Daoy (cell line): ENCODE results near the gene DIP2C. TPM values are rescaled to one million over a fixed set of nuclear protein-coding genes. Genes with fewer than 3 reads are reported as not detected.
"Not testable (repeated sequence)": the region's sequence is repeated elsewhere in the genome, so short reads cannot be mapped to it uniquely, and the experiment has no call there.

Experiments used
- DNase-seq: peaks from one replicate; pipeline ENCODE4 v3.0.0-alpha.2; 2015; ENCODE audit warnings: low read depth
- total RNA-seq: library from RNA; depleted of rRNA; stranded (reverse); fragments of >200 nt; shearing (Covaris generic); gene quantifications from 2 replicates; pipeline ENCODE4 v1.2.3, GENCODE V29; 2014

Gene DIP2C
- total RNA-seq, 1 experiment from 2014 or later: 2.7 TPM

DNA sequence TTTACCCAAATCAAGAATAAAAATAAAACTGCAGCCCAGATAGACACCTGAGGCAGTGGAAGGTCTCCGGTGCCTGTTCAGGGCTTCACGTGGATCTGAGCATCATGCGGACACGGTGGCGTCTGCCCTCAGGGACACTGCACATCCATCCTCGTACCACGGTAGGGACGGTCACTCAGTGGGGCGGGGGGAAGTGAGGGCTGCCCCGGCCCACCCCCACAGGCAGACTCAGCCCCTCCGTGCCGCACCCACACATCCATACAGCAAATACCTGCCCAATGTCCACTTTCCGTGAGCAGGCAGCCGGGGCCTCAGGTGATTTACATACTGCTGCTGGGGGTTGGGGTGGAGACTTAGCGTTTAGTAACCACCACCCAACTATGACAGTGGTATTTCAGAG is 207.8 kb downstream of the DIP2C start:
- DNase-seq: no peak

DNA sequence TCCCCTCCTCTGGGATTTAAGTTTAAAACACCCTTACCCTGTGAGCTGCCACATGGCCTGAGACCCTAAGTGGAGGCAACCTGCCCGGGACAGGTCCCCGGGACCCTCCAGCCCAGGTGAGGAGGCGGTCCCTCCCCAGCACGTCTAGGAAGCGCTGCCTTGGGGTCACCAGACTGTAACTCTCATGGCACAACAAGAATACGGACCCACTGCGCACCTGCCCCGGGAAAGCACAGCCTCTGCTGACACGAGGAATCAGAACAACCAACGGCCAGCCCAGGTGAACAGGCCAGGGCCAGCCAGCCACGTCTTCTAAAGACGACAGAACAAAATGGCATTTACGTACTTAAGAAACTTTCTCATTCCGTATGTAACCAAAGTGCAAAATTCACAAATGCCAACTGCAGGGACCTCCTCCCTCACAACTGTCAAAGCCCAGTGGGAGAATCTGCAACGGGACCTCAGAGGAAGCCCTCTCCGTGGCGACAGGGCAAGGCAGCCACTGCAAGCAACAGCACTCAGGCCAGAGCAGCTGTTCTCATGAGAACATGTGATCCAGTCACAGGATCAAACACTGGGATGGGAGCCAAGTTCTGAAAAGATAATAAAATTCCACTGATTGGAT is 208.4 kb downstream of the DIP2C start:
- DNase-seq: no peak

DNA sequence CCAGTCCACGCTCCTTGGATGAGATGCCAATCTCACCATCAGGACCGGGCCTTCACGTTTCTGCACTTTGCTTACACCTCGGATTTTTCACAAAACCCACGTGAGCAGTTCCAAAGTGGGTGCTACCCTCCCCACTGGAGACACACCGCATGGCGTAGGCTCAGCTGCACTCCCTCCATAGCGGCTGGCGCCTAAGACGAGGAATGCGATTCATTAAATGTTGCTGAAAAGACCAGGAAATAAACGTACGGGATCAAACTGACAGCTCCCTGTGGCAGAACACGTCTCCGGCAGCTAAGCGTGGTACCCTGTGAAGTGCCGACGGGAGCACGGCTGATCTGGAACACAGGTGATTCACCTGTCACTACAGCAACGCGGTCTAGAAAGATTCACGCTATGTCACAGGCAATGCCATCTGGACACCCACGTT is 209.0 kb downstream of the DIP2C start:
- DNase-seq: no peak

DNA sequence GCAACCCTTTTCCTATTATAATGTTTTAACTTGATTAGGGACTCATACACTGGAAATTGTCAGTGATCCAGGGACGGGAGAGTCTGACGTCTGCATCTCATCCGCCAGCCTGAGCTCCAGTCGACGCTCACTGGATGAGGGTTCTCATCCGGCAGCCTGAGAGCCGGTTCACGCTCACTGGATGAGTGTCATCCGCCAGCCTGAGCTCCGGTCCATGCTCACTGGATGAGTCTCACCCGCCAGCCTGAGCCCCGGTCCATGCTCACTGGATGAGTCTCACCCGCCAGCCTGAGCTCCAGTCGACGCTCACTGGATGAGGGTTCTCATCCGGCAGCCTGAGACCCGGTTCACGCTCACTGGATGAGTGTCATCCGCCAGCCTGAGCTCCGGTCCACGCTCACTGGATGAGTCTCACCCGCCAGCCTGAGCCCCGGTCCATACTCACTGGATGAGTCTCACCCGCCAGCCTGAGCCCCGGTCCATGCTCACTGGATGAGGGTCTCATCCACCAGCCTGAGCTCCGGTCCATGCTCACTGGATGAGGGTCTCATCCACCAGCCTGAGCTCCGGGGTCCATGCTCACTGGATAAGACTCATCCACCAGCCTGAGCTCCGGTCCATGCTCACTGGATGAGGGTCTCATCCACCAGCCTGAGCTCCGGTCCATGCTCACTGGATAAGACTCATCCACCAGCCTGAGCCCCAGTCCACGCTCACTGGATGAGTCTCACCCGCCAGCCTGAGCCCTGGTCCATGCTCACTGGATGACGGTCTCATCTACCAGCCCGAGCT is 209.6 kb downstream of the DIP2C start:
- not testable (repeated sequence) for DNase-seq

DNA sequence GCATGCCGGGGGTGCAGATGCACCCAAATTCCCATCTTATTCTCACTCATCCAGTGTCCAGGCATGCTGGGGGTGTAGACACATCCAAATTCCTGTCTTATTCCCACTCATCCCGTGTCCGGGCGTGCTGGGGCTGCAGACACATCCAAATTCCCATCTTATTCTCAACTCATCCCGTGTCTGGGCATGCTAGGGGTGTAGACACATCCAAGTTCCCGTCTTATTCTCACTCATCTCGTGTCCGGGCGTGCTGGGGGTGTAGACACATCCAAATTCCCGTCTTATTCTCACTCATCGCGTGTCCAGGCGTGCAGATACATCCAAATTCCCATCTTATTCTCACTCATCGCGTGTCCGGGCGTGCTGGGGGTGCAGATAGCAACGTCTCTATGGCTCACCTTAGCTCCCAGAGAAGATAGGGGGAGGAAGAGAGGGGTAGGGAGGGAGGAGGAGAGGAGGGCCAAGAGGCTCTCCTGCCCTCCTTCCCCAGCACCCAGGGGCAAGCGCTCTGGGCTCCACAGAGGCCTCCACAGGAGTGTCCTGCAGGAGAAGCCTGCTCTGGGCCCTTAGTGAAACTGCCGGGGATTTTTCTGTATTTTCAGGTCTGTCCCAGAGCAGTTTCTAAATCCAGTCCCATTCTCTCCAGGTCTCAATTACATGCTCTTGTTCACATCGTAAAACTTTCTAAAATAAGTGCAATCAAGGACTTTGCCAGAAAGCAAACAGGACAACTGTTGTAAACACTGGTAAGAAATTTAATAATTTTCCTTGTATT is 210.8 kb downstream of the DIP2C start:
- DNase-seq: no peak

DNA sequence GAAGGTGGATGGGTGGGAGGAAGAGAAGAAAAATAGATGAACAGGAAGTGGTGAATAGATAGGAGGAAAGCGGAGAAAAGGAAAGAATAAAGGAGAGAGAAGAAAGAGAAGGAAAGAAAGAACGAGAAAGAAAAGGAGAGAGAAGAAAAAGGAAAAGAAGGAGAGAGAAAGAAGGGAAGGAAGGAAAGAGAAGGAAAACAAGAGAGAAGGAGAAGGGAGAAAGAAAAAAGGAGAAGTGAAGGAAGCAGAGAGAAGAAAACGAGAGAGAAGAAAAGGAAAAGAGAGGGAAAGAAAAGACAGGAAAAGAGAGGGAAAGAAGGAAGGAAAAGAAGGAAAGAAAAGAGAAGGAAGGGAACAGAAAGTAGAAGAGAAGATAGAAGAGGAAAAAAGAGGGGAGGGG is 211.8 kb downstream of the DIP2C start:
- no peak for DNase-seq

DNA sequence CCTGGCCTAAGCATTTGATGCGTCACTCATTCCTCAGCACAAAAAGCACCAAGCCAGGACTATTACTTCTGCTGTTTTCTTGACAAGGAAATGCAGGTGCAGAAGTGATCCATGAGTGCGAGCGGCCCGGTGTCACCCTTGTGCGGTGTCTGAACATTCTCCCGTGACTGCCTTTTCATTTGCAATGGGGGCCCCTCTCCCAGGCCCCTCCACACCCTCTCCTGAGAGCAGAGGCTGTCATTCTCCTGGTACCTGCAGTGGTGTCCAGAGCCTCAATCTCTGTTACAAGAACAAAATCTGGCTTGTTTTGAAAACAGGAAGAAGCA is 213.1 kb downstream of the DIP2C start:
- no peak for DNase-seq

DNA sequence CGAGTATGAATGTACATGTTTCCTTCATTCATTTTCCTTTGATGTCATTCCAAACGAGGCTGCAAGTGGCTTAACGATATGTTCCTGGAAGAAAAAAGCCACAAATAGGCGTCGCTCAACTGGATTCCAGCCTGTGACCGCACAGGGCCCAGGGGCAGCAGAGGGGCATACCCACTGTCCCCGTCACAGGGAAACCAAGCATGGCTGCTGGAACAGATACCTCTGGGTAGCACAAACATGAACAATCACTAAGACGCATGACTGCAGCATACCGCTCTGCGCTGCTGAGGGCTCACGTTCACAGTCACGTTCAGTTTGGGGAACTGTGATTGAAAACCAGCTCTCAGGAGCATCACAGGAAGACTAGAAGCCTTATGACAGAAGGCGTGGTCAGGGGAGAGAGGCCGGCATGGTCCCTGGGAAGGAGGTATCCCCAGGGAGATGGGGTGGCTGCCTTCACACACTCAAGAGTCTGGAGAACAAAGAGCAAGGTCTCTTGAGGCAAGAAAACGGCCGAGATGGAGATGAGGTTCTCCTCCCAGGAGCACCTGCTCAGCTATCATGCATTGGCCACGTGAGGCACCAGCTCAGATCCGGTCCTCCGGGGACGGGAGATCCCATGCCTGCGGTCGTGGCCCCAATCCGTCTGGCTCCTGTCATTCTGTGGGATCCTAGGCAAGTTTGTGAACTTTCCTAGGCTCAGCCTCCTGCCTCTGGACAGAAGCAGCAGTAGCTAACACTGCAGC is 213.6 kb downstream of the DIP2C start:
- no peak for DNase-seq

DNA sequence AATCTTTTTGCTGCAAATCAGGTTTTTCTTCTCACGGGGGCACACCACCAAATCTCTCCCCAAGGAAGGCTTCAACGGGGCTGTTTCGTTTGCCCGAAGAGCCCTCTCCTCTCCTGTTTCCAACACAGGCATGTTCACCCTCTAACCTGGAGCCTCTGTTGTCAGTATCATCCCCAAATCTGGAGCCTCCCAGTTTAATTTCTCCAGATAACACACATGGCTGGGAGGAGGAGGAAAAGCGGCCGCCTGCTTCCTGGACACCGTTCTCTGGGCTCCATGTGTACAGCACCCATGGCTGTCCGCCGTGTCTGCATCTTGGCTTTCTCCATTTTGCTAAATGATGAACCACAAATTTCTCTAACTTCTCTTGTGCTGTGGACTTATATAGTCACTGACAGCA is 214.5 kb downstream of the DIP2C start:
- no peak for DNase-seq

DNA sequence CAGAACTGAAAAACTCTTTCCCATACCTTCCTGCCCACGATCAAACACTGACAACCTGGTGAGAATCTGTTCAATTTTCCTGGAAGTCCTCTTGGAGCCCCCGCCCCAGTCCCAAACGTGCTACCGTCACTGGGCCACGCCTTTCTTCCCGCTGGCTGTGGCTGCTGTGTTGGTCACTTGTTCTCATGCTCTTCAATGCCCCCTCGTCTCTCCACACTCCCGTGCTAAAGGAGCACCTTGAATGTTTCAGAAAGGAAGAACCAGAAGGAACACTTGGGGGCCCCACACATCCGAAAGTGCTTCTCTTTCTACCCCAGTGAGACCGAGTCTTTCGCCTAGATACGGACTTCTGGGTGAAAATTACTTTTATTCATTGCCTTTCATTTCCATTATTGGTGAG is 215.1 kb downstream of the DIP2C start:
- DNase-seq: no peak

DNA sequence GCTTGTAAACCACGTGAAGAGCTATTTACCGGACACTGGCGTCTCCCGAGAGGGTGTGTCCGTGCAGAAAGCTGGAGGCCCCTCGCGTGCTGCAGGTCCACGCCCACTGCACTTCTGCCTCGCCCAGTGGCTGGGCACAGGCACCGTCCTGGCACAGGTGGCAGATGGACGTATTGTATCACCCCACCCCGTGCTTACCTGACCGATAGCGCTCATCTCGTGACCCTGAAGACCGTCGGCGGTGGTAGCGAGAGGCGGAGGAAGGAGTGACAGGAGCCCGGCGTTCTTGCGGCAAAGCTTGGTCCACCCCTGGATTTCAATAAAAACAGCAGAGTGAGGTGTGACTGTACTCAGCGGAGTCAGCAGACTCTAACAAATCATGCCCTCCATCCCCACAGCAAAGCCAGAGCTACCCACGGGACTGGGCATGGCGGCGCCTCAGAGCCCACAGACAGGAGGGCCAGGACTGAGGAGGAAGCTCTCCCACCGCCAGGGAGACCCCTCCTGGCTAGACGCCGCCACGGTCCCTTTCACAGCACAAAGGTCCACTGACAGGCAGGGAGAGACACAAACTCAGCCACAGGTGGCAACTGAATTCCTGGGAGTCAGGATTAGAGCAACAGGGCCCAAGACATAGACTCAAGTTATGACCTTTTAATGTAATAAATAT is 217.1 kb downstream of the DIP2C start:
- no peak for DNase-seq

DNA sequence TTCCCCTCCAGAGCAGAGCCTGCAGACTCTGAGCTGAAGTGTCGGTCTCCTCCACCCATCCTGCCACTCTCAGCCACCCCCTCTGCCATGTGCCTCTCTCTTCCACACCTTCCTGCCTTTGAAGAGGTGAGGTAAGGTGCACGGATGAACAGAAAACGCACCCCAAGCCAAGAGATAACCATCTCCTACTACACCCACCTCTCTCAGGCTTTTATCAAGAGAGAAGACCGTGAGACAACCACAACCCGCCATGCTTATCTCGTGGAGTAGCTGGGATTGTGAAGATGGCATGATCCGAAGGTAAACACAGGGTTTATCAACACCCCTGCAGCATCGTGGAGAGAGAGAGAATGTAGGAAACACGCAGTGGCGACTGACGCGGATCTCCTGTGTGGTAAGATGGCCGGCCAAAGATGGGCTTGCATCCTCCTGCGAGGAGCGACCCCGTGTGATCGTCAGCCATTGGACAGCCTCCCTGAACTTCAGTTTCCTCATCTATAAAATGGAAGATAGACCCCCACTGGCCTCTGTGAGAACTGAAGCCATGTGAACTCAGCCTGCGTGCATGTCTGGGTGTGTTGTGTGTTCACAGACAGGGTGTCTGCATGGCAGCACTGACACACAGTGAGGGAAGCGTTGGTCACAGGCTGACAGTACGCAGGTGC is 219.0 kb downstream of the DIP2C start:
- no peak for DNase-seq

DNA sequence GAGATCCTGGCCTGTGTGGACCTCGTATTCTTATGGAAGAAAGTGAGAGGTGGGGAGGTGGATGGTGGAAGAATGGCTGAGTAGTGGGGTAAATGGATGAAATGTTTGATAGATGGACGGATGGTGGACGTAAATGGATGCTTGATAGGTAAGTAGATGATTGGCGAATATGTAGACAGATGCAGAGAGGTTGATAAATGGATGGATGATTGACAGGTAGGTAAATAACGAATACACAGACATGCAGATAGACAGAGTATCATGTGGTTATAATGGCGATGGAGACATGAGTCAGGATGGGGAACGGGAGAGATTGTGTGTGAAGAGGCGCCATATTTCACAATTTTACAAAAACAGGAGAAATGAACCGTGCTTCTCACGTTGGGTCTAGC is 219.5 kb downstream of the DIP2C start:
- no peak for DNase-seq

DNA sequence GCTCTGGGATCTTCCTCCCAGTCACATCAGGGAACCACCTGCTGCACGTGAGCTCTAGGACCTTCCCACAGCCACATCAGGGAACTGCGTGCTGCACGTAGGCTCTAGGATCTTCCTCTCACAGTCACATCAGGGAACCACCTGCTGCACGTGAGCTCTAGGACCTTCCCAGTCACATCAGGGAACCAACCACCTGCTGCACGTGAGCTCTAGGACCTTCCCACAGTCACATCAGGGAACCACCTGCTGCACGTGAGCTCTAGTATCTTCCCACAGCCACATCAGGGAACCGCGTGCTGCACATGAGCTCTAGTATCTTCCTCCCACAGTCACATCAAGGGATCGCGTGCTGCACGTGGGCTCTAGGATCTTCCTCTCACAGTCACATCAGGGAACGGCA is 229.7 kb downstream of the DIP2C start:
- DNase-seq: no peak

DNA sequence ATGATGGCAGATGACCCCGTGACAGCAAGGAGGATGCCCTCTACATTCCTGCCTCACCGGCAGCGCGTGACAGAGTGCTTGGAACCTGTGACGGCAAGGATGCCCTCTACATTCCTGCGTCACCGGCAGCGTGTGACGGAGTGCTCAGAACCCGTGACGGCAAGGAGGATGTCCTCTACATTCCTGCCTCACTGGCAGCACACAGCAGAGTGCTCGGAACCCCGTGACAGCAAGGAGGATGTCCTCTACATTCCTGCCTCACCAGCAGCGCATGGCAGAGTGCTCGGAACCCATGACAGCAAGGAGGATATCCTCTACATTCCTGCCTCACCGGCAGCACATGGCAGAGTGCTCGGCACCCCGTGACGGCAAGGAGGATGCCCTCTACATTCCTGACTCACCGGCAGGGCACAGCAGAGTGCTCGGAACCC is 231.0 kb downstream of the DIP2C start:
- no peak for DNase-seq

DNA sequence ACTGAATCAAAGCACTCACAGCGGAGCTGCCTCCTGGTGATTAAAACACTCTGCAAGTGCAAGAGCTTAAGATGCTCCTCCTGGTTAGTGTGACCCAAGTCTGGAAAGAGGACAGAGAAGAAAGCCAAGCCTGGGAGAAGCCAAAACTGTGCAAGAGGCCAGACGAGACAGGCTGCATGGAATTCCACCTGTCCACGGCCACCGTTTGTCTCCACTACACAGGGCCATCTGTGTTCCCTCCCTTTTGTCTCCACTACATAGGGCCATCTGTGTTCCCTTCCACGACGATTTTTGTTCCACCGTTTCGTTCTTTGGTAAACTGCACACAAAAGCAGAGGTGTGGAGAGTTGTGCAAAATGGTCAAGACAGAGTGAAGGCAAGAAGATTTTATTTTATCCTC is 233.0 kb downstream of the DIP2C start:
- no peak for DNase-seq

DNA sequence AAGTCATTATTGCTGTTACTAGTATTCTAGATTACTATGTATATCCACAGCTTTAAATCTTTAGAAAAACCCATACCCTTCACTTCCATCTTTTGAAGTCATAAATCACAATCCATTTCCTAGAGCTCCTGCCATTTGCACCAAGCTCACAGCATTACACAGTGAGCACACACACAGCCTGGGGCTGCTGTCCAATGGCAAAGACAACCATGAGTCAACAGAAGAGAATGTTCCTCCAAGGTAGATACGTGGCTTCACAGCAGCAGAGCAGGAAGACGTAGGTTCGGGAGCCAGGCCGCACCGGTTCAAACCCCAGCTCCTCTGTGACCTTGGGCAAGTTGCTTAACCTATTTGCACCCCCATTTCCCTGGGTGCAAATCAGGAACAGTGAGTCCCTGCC is 234.6 kb downstream of the DIP2C start:
- DNase-seq: peak; percentile 87

DNA sequence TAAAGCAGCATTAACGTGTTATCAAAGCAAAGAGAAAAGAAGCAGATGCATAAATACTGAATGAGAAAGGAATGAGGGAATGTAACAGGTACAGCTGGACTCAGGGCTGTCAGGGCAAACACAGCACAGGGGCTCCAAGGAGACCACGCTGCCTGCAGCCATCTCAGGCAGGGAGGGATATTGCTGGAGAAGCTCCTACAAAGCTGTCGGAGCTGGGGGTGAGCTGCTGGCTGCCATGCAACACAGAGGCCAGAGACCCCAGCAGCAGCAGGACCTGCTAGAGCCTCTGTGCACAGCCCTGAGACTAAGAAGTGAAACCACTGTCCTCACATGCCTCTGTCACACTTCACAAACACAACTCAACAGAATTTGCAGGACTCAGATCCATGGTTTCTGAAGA is 235.8 kb downstream of the DIP2C start:
- DNase-seq: no peak

DNA sequence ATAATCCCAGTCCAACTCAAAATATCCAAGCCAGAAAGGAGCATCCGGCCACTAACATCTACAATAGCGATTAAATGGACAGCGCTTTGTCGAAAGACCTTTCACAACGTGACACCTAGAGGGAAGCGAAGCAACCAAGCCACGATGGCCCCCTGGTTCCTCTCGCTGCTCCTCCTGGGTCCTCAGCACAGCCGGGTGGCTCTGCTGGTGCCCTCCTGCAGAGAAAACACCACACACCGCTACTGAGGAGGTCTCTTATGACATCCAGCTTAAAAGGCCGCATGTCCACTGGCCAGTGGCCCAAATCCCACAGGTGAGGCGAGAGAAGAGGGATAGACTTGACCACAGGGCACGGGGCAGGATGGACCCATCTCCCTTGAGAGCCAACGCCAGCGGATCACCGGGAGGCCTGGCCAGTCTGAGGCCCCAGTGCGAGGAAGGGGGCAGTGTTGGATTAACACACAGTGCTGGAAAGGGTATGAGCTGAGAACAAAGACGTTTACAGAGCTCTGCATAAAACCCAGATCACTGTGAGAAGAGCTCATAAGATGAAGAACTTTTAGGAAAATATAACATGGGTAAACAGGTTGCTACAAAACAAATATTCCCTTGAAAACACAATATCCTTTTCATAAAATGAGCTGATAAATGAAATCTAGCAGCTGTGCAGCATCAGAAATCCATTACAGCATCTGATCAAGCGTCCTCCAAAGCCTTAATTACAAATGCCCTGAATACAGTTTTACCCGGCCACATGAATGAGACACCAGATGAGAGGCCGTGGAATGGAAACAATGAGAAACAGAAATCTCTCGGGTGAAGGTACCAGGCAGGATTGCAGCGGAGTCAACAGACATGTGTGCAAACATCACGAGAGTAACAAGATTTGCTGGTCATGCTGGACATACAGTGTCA is 236.7 kb downstream of the DIP2C start:
- DNase-seq: no peak

DNA sequence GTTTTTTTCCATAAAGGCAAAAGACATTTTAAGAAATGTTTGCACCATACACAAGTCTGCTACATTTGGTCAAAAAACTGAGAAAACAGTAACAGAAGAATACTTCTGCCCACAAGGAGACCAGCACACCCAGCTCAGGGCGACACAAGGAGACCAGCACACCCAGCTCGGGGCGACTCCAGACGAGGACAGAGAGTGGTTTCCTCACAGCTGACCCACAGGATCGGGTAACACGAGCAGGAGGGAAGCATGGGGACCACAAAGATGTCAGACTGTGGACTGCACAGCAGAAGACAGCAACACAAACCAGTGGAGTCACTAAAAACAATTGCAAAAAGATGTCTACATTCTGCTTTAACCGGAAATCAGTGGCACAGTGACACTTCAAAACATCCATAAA is 237.6 kb downstream of the DIP2C start:
- no peak for DNase-seq
